ENCODE results near the gene MCU. TPM values are rescaled to one million over a fixed set of nuclear protein-coding genes. Genes with fewer than 3 reads are reported as not detected.

The MCU gene
- total RNA-seq, 1 experiment from 2014 or later, result 37.2 TPM

GRCh38 chr10:72935361-72935760, 243.4 kb downstream of the MCU start:
- no peak overlapping the region for H3K27ac Mint-ChIP-seq
- TF ChIP-seq USF2 (CRISPR knock-in tag; IDR thresholded peaks at IDR 0.05) (no peak), ZNF232 (CRISPR knock-in tag; IDR thresholded peaks at IDR 0.05) (no peak), ZNF138 (CRISPR knock-in tag; conservative IDR thresholded peaks at IDR 0.05) (no peak), NR3C1 (CRISPR knock-in tag; conservative IDR thresholded peaks at IDR 0.05; ENCODE audit: low read depth) (no peak), ATF2 (CRISPR knock-in tag; IDR thresholded peaks at IDR 0.05; ENCODE audit: borderline replicate concordance, low read depth) (no peak), FOXK1 (CRISPR knock-in tag; IDR thresholded peaks at IDR 0.05) (no peak), MLX (CRISPR knock-in tag; IDR thresholded peaks at IDR 0.05) (no peak)
- ATAC-seq (no peak), DNase-seq (ENCODE audit: low spot score) (no peak)
- ChIA-PET POLR2A (no interaction called here), CTCF (no interaction called here)
- H3K27me3 Mint-ChIP-seq (ENCODE audit: low read depth), result no peaks in the 10 kb centered on the region
- H3K36me3 Mint-ChIP-seq, result no peaks in the 10 kb centered on the region
- H3K4me1 Mint-ChIP-seq, result peaks cover 5% of the 10 kb centered on the region; the same call in 1 of the 2 replicates
- H3K4me3 Mint-ChIP-seq, result no peak overlapping the region
- H3K9me3 Mint-ChIP-seq, result no peaks in the 10 kb centered on the region

Small RNAs within 50 kb of the gene (microRNA-seq; reads per million reads assigned to microRNA genes)
- gene MIR4676 (ENCODE audit: borderline number of aligned reads), result 3.5 reads per million, percentile 4 among the genes with 10 or more reads in this experiment

Other genes starting within 250 kb of the MCU start
- 34.5 to 36.1 TPM (median 36.0 TPM) in 3 replicates for gene MICU1, start 66.1 kb upstream of the MCU start, total RNA-seq (2021)
- gene OIT3, start 201.6 kb downstream of the MCU start, total RNA-seq (2021), result not detected in 3 replicates